PFSK-1 (cell line): ENCODE results near the gene EPAS1.

Experiments
- FOXP2 ChIP-seq: optimal IDR thresholded peaks from 2 replicates; pipeline ENCODE3; 2011; ENCODE audit warnings: borderline replicate concordance, control low read depth, inconsistent platforms; ENCODE audit not compliant: insufficient read depth; ENCODE audit errors: extremely low read length, extremely low read depth
- POLR2AphosphoS5 ChIP-seq: IDR thresholded peaks from 2 replicates; pipeline ENCODE4 v1.6.1; 2012; ENCODE audit warnings: low read depth, mild to moderate bottlenecking, control low read depth, low read length, moderate library complexity
- REST ChIP-seq, 2 experiments: IDR thresholded peaks; 2 replicates each; pipeline versions ENCODE4 v1.6.1 to v1.8.0; 2011 to 2012; ENCODE audit warnings: low read depth in 2 of 2, low read length in 2 of 2, control low read depth in 1 of 2, inconsistent platforms in 1 of 2, mild to moderate bottlenecking in 1 of 2, moderate library complexity in 1 of 2; ENCODE audit not compliant: insufficient read depth in 1 of 2
- SIN3A ChIP-seq: IDR thresholded peaks from 2 replicates; pipeline ENCODE4 v1.6.1; 2012; ENCODE audit warnings: mild to moderate bottlenecking, low read length, moderate library complexity, borderline replicate concordance; ENCODE audit not compliant: insufficient read depth
- TAF1 ChIP-seq: IDR thresholded peaks from 2 replicates; pipeline ENCODE4 v1.6.1; 2012; ENCODE audit warnings: low read length, control low read depth, borderline replicate concordance; ENCODE audit not compliant: insufficient read depth

EPAS1 gene

GRCh38 chr2:46314065-46314835 is 17.0 kb downstream of the EPAS1 start:
- no peak for TF ChIP-seq FOXP2
- TF ChIP-seq TAF1 = no peak

DNA sequence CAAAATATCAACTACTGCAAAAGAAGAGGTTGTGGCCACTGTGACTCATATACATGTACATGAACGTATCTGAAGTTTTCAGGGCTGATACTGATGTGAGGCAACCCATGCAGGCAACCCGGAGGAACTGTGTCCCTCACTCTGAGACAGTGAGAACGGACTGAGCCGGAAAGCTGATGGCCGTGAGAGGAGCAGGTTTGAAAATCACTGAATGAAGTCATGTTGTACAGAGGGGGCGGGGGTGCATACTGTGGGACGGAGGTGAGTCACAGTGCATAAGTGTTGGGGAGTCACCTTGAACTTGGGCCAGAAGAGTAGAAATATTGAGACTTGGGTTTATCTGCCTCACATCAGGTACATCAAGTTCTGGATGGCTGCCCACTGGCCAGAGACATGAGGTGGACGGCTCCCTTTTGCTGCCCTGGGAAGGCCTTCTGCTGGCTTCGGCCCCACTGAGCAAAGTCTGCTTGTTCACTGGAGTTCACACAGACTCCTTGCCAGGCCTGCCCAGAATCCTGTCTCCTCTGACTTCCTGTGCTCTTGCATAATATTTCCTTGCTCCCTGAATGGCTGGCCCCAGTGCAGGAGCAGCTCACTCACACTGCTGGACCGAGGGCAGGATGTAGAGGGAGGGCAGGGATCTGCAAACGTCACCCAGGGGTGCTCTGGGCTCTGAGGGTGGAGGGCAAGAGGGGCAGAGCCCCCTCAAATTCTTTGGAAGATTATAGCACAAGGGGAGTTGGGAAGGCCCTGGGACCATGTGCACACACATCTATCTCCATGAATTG is 18.1 kb downstream of the EPAS1 start:
- peak in 1 of 2 experiments; percentile 71; a peak in 1 of 4 replicates for TF ChIP-seq REST (IDR thresholded peaks at IDR 0.05; ENCODE audit: insufficient read depth in 1 of 2, low read depth in 2 of 2, low read length in 2 of 2)
- peak; percentile 82; the same call in 1 of the 2 replicates for TF ChIP-seq TAF1
- peak; percentile 68 for TF ChIP-seq FOXP2
- TF ChIP-seq SIN3A = peak; percentile 80; the same call in 1 of the 2 replicates
- TF ChIP-seq POLR2AphosphoS5 = peak; percentile 91

DNA sequence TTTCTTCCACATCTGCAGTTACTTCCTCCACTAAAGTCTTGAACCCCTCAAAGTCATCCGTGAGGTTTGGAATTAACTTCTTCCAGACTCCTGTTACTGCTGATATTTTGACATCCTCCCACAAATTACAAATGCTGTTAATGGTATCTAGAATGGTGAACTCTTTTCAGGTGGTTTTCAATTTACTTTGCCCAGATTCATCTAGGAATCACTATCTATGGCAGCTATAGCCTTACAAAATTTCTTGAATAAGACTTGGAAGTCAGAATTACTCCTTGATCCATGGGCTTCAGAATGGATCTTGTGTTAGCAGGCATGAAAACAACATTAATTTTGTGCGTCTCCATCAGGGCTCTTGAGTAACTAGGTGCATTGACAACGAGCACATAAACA is 19.9 kb downstream of the EPAS1 start:
- TF ChIP-seq REST (IDR thresholded peaks at IDR 0.05; ENCODE audit: insufficient read depth in 1 of 2, low read depth in 2 of 2, low read length in 2 of 2) = no peak
- no peak for TF ChIP-seq FOXP2
- TF ChIP-seq TAF1 = no peak
- TF ChIP-seq SIN3A = no peak
- no peak for TF ChIP-seq POLR2AphosphoS5

GRCh38 chr2:46318579-46319460 is 21.6 kb downstream of the EPAS1 start:
- TF ChIP-seq SIN3A (no peak), REST (IDR thresholded peaks at IDR 0.05; ENCODE audit: insufficient read depth in 1 of 2, low read depth in 2 of 2, low read length in 2 of 2) (no peak), POLR2AphosphoS5 (no peak), TAF1 (no peak), FOXP2 (no peak)

- no peak for TF ChIP-seq REST (IDR thresholded peaks at IDR 0.05; ENCODE audit: insufficient read depth in 1 of 2, low read depth in 2 of 2, low read length in 2 of 2)
- TF ChIP-seq TAF1 = no peak
- TF ChIP-seq SIN3A = no peak
- TF ChIP-seq FOXP2 = no peak
- TF ChIP-seq POLR2AphosphoS5 = no peak
Measured at GRCh38 chr2:46319711-46320110, 22.5 kb downstream of the EPAS1 start.
